HG03442 (cell line): ENCODE results near the gene GLRX.
A peak's percentile ranks its signal among the peaks of the same experiment; 100 is the strongest.
"Not testable (repeated sequence)": the region's sequence is repeated elsewhere in the genome, so short reads cannot be mapped to it uniquely, and the experiment has no call there.

Experiments used
- ATAC-seq: cut with Tn5 transposase; IDR thresholded peaks from one replicate; pipeline ENCODE4 v1.9.1; 2021; ENCODE audit warnings: mild to moderate bottlenecking, moderate library complexity; ENCODE audit not compliant: unreplicated experiment

Gene GLRX

GRCh38 chr5:95853490-95853889 is 31.0 kb upstream of the GLRX start:
- no peak for ATAC-seq

DNA sequence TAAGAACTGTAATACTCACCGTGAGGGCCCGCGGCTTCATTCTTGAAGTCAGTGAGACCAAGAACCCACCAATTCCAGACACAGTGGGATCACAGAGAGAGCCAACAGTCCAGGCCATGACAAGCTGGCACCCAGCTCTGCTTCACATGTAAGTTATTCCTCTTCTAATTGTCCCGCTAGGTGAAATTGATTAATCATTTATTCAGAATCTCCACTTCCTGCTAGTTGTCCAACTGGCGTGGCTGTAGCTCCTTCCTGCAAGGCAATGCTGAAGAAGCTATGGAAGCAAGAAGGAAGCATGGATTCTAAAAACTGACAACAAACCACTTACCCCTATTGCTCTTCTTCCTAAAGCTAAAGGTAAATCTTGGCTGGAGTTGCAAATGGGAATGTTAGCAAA is 30.0 kb upstream of the GLRX start:
- ATAC-seq: no peak

- ATAC-seq: not testable (repeated sequence)
Observed at GRCh38 chr5:95851141-95851540, 28.6 kb upstream of the GLRX start.

- ATAC-seq: no peak
Observed at GRCh38 chr5:95850391-95850894, 27.9 kb upstream of the GLRX start.

GRCh38 chr5:95848701-95849100 is 26.2 kb upstream of the GLRX start:
- no peak for ATAC-seq

- ATAC-seq: no peak
Observed at GRCh38 chr5:95847261-95847592, 24.7 kb upstream of the GLRX start.

DNA sequence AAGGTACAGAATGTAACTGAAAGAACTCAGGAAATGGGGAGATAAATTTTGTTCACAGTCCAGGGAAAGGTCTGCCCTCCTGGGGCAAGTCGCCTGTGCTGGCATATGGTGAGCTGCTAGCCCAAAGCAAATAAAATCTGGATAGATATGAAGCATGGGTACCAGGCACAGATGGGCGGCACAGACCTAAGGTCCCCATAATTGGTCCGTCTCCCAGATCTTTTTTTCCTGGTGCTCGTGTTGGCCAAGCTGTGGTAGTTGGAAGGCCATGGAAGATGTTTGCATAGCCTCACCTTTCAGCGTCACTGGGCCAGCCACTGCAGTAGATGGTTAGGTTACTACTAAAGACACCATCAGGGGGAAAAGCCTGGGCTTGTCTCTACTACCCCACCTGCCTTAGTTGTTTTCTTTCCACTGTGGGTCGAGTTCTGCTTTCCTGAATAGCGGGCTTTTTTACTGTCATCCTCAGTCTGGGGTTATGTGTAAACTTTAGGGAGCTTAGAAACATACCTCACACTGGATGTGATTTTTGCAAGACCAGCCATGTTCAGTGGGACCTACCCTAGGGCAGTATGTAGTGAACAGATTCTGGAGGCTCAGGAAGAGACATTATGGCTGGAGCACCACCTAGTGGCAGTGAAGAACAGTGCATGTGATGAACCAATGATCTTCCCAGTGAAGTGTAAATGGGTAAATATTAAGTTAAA is 24.2 kb upstream of the GLRX start:
- ATAC-seq: peak; percentile 43

DNA sequence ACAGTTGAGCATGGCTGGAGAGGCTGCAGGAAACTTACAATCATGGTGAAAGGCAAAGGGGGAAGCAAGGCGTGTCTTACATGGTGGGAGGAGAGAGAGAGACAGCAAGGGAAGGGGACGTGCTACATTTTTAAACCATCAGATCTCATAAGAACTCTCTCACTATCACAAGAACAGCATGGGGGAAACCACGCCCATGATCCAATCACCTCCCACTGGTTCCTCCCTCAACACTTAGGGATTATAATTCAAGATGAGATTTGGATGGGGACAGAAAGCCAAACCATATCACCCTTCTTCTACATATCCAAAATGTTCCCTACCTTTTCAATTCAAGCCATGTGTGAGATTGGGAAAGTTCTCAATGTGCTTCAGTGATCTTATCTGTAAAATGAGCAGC is 22.9 kb upstream of the GLRX start:
- ATAC-seq: no peak

GRCh38 chr5:95843733-95844223 is 21.3 kb upstream of the GLRX start:
- ATAC-seq: no peak

DNA sequence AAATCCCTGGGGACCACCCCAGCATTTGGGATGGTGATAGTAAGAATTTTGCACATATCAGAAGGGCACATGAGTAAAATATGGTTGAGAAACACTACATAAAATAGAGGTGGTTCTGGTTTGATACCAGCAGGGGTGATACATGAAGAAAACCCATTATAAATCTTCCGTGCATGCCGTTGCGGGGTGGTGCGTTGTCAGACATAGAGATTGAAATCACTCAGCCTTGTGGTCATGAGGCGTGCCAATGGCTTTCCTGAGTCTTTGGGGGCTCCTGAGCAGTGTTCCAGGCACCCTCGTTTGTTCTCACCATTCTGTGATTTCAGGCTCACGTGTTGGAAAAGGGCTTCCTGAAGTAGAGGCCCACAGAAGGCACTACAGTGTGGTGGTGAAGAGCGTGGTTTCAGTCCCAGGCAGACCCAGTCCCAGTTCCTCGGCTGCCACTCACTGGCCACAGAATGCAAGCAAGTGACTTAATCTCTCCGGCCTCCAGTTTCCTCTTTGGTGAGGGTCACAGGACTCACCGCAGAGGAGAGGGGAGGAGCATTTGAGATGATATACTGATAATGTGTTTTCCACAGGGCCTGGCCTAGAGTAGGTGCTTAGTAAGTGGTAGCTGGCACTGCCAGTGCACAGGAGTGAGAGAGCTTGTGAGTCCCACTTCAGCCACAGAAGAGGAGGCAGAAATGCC is 20.5 kb upstream of the GLRX start:
- ATAC-seq: peak; percentile 86

GRCh38 chr5:95841914-95842812 is 19.6 kb upstream of the GLRX start:
- ATAC-seq: no peak

DNA sequence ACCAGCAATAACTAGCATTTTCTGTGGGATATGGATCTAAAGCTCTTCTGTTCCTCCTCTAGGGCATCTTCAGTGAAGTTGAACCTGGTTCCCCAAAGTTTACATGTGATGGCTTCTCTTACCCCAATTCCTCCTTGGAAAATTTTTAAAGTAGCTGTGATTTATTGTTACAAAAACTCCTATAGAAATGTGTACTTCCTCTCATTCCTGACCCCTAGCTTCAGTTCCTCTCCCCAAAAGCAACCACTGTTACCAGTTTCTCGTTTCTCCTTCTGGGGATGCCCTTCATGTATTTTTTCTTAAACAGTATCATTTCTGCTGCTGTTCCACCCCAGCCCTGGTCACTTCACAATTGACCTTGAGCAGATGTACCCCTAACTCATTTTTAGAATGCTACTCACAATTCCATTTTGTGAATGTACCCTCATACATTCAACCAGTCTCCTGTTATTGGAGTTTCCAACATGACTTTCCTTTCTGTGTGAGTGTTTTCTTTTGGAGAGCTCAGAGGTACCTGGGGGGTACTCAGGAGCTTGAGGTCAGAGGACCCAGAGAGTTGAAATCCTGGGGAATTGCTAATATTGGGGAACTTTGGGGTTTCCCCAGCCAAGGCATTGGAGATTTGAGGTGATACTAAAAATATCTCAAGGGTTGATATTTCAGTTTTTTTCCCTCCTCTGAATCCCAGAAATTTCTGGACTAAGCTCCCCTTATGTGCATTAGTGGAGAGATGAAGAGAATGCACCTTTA is 18.6 kb upstream of the GLRX start:
- no peak for ATAC-seq

DNA sequence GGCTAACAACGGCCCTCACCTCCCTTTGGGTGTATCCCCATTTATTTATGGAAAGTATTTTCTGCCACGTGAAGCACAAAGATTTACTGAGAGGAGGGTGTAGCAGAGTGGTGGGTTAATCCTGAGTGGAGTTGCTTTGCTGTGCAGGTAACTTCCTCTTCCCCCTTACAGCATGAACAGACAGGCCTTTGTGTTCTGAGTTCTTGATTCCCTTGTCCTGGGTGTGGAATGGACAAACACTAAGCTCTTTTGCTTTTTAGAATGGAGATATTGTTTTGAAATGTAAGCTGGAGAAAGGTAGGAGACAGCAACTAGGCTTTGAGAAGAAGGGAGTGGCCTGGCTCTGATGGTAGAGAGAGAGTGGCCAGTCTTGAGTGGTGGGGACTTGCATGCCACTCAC is 17.1 kb upstream of the GLRX start:
- ATAC-seq: no peak

DNA sequence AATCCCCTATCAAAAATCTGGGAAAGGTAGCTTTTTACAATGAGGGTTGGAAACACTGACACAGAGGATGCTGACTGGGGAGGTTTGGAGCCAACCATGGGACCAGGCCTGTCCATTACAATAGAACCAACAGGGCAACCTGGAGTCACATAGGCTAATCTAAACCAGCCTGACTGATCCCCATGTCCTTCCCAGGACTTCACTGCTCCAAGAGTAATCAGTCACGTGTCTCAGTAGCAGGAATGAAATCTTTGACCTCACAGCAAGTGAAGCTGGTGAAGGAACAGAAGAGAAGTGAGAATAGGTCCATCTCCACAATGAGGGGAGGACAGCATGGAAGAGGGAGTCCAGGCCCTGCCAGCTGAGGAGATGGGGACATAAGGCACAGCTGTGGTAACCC is 16.0 kb upstream of the GLRX start:
- no peak for ATAC-seq

- no peak for ATAC-seq
Observed at GRCh38 chr5:95838001-95838520, 15.5 kb upstream of the GLRX start.

DNA sequence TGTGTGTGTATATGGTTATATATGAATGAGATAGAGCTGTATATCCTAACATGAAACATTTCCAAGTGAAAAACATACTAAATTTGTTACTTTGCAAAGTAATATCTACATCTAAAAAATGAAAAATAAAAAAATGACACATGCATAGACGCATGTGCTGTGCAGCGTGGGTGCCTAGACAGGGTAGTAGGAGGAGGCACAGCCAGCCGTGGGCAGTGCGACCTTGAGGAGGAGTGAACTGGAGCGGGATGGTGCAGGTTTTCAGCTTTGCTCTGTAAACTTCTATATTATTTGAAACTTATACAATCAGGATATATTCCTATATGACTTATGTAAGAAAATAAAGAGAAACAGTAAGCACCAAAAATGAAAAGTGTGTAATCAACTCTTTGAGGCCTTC is 15.0 kb upstream of the GLRX start:
- no peak for ATAC-seq

DNA sequence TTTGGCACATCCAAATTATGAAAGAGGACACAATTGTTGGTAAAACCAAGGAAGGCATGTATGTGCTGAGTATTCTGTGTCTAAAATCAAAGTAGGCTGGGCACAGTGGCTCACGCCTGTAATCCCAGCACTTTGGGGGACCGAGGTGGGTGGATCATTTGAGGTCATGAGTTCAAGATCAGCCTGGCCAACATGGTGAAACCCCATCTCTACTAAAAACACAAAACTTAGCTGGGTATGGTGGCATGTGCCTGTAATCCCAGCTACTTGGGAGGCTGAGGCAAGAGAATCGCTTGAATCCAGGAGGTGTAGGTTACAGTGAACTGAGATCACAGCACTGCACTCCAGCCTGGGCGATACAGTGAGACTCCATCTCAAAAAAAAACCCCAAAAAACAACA is 14.4 kb upstream of the GLRX start:
- not testable (repeated sequence) for ATAC-seq

- no peak for ATAC-seq
Observed at GRCh38 chr5:95836544-95836943, 14.0 kb upstream of the GLRX start.

- ATAC-seq: no peak
Observed at GRCh38 chr5:95835682-95836385, 13.3 kb upstream of the GLRX start.

- no peak for ATAC-seq
Observed at GRCh38 chr5:95832664-95833063, 10.1 kb upstream of the GLRX start.
